ENCODE results near the gene NTF4.
A peak's percentile ranks its signal among the peaks of the same experiment; 100 is the strongest.

NTF4 gene

DNA sequence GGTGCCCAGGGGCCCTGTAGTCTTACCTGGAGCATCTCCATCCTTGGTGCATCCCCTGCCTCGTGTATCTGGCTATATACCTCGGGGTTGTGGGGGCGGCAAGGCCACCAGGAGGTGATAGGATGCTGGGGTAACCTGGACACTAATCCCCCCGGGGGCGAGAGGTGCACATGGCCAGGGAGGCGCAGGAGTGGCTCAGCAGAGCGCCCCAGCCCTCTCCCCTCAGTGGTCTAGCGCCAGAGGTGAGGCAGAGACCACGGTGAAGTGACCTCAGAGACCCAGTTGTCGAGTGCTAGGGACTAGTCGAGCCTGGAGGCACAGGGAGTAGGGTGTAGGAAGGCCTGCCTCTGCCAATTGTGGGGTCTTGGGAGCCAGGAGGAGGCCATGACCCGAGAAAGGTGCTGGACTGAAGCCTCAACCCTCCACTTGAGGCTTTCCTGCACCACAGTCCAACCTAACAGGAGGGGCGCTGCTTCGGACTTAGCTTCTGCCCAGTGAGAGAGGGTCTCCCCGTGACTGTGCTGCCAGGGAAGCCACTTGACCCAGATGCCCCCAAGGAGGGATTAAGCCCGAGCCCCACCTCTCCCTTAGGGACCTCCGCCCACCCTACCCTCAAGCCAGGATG, 47.5 kb downstream of the NTF4 start, which contains the start of gene LHB:
Gene LHB, minus strand, starts transcription at position 51 of the 625 bp plus-strand sequence. Its CDS starts 10 bp downstream, at position 41.
- no peaks in the 10 kb centered on the region for H3K9me3 ChIP-seq
- no peak for TF ChIP-seq CTCF (IDR thresholded peaks at IDR 0.05; ENCODE audit: low read depth, low read length)
- no peak for DNase-seq
- peak within 1 kb of the TSS; percentile 62 for H3K4me3 ChIP-seq (ENCODE audit: low read depth, low read length)
- peaks cover 21% of the 10 kb centered on the region for H3K36me3 ChIP-seq
- no peaks in the 10 kb centered on the region for H3K27me3 ChIP-seq
- H3K4me1 ChIP-seq, result peaks cover 12% of the 10 kb centered on the region

- H3K27me3 ChIP-seq, result no peaks in the 10 kb centered on the region
- DNase-seq, result no peak
- H3K4me1 ChIP-seq, result peaks cover 12% of the 10 kb centered on the region
- no peaks in the 10 kb centered on the region for H3K9me3 ChIP-seq
- TF ChIP-seq CTCF (IDR thresholded peaks at IDR 0.05; ENCODE audit: low read depth, low read length), result no peak
- H3K4me3 ChIP-seq (ENCODE audit: low read depth, low read length), result no peak overlapping the region
- peaks cover 29% of the 10 kb centered on the region for H3K36me3 ChIP-seq
Observed at GRCh38 chr19:49016067-49016839, 48.4 kb downstream of the NTF4 start.

DNA sequence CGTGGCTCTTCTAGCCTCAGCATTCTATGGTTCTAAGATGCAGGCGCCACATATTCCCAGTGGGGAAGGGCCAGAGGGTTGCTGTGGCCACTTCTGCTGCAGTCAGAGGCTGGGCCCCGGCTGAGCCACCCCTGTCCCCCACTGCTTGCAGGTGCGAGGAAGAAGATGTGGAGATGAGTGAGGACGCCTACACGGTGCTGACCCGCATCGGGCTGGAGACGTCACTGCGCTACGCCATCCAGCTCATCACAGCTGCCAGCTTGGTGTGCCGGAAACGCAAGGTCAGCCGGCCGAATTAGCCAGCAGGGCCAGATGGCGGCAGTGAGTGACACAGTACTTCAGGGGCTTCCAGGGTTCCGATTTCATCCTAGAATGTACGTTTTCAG, 49.8 kb downstream of the NTF4 start:
- Histone ChIP-seq H3K36me3 (peaks cover 40% of the 10 kb centered on the region), H3K27me3 (no peaks in the 10 kb centered on the region), H3K9me3 (no peaks in the 10 kb centered on the region), H3K4me1 (peaks cover 5% of the 10 kb centered on the region), H3K4me3 (ENCODE audit: low read depth, low read length) (no peak overlapping the region)
- no peak for DNase-seq
- TF ChIP-seq CTCF (IDR thresholded peaks at IDR 0.05; ENCODE audit: low read depth, low read length), result no peak

GRCh38 chr19:49014123-49014869, 50.3 kb downstream of the NTF4 start:
- TF ChIP-seq CTCF (IDR thresholded peaks at IDR 0.05; ENCODE audit: low read depth, low read length), result no peak
- no peak for DNase-seq
- Histone ChIP-seq H3K36me3 (peaks cover 46% of the 10 kb centered on the region), H3K27me3 (no peaks in the 10 kb centered on the region), H3K4me1 (peaks cover 2% of the 10 kb centered on the region), H3K4me3 (ENCODE audit: low read depth, low read length) (no peak overlapping the region), H3K9me3 (no peaks in the 10 kb centered on the region)

DNA sequence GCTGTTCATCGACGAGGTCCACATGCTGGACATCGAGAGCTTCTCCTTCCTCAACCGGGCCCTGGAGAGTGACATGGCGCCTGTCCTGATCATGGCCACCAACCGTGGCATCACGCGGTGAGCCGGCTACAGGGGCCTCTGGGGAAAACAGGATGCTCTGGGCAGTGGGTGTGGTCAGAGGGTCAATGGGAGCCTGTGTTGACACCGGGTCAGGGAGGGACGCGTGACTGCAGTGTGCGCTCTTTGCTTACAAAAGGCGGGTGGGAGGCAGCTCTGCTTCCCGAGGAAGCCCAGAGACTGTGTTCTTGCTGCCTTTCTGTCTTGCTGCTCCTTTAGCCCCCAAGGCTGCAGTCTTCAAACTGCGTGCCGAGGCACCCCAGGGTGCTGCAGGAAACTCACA, 53.4 kb downstream of the NTF4 start:
- no peak for DNase-seq
- Histone ChIP-seq H3K27me3 (no peaks in the 10 kb centered on the region), H3K4me1 (no peaks in the 10 kb centered on the region), H3K4me3 (ENCODE audit: low read depth, low read length) (no peak overlapping the region), H3K36me3 (peaks cover 66% of the 10 kb centered on the region), H3K9me3 (no peaks in the 10 kb centered on the region)
- no peak for TF ChIP-seq CTCF (IDR thresholded peaks at IDR 0.05; ENCODE audit: low read depth, low read length)
